ENCODE data around the gene RSKR.
"Not testable (repeated sequence)": the region's sequence is repeated elsewhere in the genome, so short reads cannot be mapped to it uniquely, and the experiment has no call there.

GRCh38 chr17:28659497-28659881 is 45.5 kb upstream of the RSKR start:
- TF ChIP-seq, protein P1, sequence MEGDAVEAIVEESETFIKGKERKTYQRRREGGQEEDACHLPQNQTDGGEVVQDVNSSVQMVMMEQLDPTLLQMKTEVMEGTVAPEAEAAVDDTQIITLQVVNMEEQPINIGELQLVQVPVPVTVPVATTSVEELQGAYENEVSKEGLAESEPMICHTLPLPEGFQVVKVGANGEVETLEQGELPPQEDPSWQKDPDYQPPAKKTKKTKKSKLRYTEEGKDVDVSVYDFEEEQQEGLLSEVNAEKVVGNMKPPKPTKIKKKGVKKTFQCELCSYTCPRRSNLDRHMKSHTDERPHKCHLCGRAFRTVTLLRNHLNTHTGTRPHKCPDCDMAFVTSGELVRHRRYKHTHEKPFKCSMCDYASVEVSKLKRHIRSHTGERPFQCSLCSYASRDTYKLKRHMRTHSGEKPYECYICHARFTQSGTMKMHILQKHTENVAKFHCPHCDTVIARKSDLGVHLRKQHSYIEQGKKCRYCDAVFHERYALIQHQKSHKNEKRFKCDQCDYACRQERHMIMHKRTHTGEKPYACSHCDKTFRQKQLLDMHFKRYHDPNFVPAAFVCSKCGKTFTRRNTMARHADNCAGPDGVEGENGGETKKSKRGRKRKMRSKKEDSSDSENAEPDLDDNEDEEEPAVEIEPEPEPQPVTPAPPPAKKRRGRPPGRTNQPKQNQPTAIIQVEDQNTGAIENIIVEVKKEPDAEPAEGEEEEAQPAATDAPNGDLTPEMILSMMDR (IDR thresholded peaks at IDR 0.05) = not testable (repeated sequence)
- not testable (repeated sequence) for TF ChIP-seq EZH2 (IDR thresholded peaks at IDR 0.05; ENCODE audit: borderline replicate concordance, insufficient read depth, low read depth, low read length, poor library complexity, severe bottlenecking)

Measured in B cell (primary cell).